K562 (cell line): ENCODE data around the gene ZNF680. TPM values are rescaled to one million over a fixed set of nuclear protein-coding genes. Genes with fewer than 3 reads are reported as not detected.

ENCODE experiments used
- ATAC-seq: fragments of 200-7000 bp; cut with Tn5 transposase; 3 replicates; pipeline ENCODE4 v1.9.1; 2020; ENCODE audit warnings: moderate library complexity
- BruUV-seq: library from RNA; stranded (reverse); fragments of 400-500 nt; replicated peaks from 2 replicates; lab custom pipeline; 2021; lab: Mats Ljungman, UMichigan
- CTCF ChIA-PET: fragments of 300-600 bp; formaldehyde crosslinking; extraction: SDS; loops from one replicate; lab custom pipeline; 2021; ENCODE audit warnings: low intra/inter-chr PET ratio; lab: Yijun Ruan, JAX
- POLR2A ChIA-PET: fragments of 300-600, 350-650 bp; sonication (Branson Sonifier 250); formaldehyde crosslinking; extraction: SDS; loops from one replicate; lab custom pipeline; 2021; ENCODE audit warnings: antibody characterized with exemption, inconsistent platforms; lab: Yijun Ruan, JAX
- DNase-seq, 4 experiments: peaks; one replicate each; pipeline versions ENCODE4 v3.0.0 to v3.0.0-alpha.2; 2011 to 2018; ENCODE audit warnings: low spot score in 3 of 4, mixed read lengths in 3 of 4; ENCODE audit errors: extremely low read depth in 1 of 4
- FAIRE-seq: peaks from 2 replicates; lab custom pipeline; 2011; peaks lifted over from hg19 to GRCh38; lab: Jason Lieb, UNC
- H2AFZ ChIP-seq: 2 replicates; pipeline ENCODE4 v1.6.0; 2011; ENCODE audit warnings: low read depth, low read length, control low read depth, inconsistent platforms
- H3K27ac ChIP-seq: fragments of 200-600 bp; 3 replicates; pipeline ENCODE4 v1.8.0; 2011; ENCODE audit warnings: low read depth, mild to moderate bottlenecking, control low read depth, inconsistent platforms, low read length, moderate library complexity, mixed read lengths; ENCODE audit errors: extremely low read depth
- H3K27me3 ChIP-seq, 2 experiments: fragments of 300-600 bp in 1 of 2; 2 replicates in 1 of 2; 3 replicates in 1 of 2; pipeline versions ENCODE4 v1.6.0 to v1.8.0; 2011; ENCODE audit warnings: inconsistent platforms in 2 of 2, low read length in 2 of 2, mild to moderate bottlenecking in 1 of 2, mixed read lengths in 1 of 2, moderate library complexity in 1 of 2; ENCODE audit not compliant: control insufficient read depth in 2 of 2, insufficient read depth in 2 of 2
- H3K36me3 ChIP-seq: fragments of 300-600 bp; 3 replicates; pipeline ENCODE4 v1.8.0; 2011; ENCODE audit warnings: mild to moderate bottlenecking, low read length, inconsistent platforms; ENCODE audit not compliant: control insufficient read depth, insufficient read depth
- H3K4me1 ChIP-seq, 2 experiments: fragments of 200-600 bp in 1 of 2; replicated peaks in 1 of 2; 2 replicates in 1 of 2; 3 replicates in 1 of 2; pipeline versions ENCODE4 v1.5.1 to v1.8.0; 2011; ENCODE audit warnings: inconsistent platforms in 2 of 2, low read length in 2 of 2, mild to moderate bottlenecking in 1 of 2, mixed read lengths in 1 of 2, moderate library complexity in 1 of 2; ENCODE audit not compliant: control insufficient read depth in 2 of 2, insufficient read depth in 2 of 2
- H3K4me2 ChIP-seq: 2 replicates; pipeline ENCODE4 v1.6.1; 2011; ENCODE audit warnings: low read length, control low read depth, inconsistent platforms, mixed read lengths; ENCODE audit not compliant: insufficient read depth
- H3K4me3 ChIP-seq: fragments of 200-600 bp; sonication (generic), shearing (Covaris generic); 2 replicates; pipeline ENCODE4 v1.5.1; 2016; ENCODE audit warnings: control low read depth, inconsistent platforms
- H3K79me2 ChIP-seq: fragments of 200-600 bp; 3 replicates; pipeline ENCODE4 v1.8.0; 2011; ENCODE audit warnings: low read length, inconsistent platforms; ENCODE audit not compliant: control insufficient read depth, insufficient read depth
- H3K9ac ChIP-seq, 2 experiments: 2 replicates each; pipeline versions ENCODE4 v1.6.0 to v1.6.1; 2011; ENCODE audit warnings: low read depth in 2 of 2, low read length in 2 of 2, control low read depth in 1 of 2, inconsistent platforms in 1 of 2, mild to moderate bottlenecking in 1 of 2, mixed read lengths in 1 of 2; ENCODE audit not compliant: insufficient read depth in 1 of 2
- H3K9me1 ChIP-seq: one replicate; pipeline ENCODE4 v1.6.0; 2011; ENCODE audit warnings: inconsistent platforms, mild to moderate bottlenecking, low read length, moderate library complexity; ENCODE audit not compliant: control insufficient read depth, insufficient read depth
- H3K9me3 ChIP-seq: replicated peaks from 2 replicates; pipeline ENCODE4 v1.5.1; 2011; ENCODE audit warnings: low read depth, low read length, inconsistent platforms; ENCODE audit not compliant: control insufficient read depth, insufficient read depth
- H4K20me1 ChIP-seq: replicated peaks from 2 replicates; pipeline ENCODE4 v1.6.1; 2011; ENCODE audit warnings: low read length, inconsistent platforms, mixed read lengths; ENCODE audit not compliant: control insufficient read depth, insufficient read depth
- NR1H2 ChIP-seq: sonication (generic); formaldehyde crosslinking; IDR thresholded peaks from 2 replicates; pipeline ENCODE4 v1.4.0; 2020; ENCODE audit warnings: mild to moderate bottlenecking, missing genetic modification reagents
- ZC3H11A ChIP-seq: IDR thresholded peaks from 2 replicates; pipeline ENCODE4 v1.6.1; 2012; ENCODE audit warnings: low read depth, low read length, improper control_type of control experiment
- ZNF384 ChIP-seq: IDR thresholded peaks from 2 replicates; pipeline ENCODE4 v1.6.1; 2012; ENCODE audit warnings: low read depth, low read length, improper control_type of control experiment
- ZNF766 ChIP-seq: fragments of 200-800 bp; sonication (Bioruptor generic); conservative IDR thresholded peaks from 2 replicates; pipeline ENCODE4 v1.6.1; 2016; ENCODE audit warnings: missing genetic modification characterization, missing compliant biosample characterization
- WGBS: fragments of 100-300 bp; shearing (Covaris generic); methylation state at CpG from one replicate; pipeline ENCODE4 v1.1.6; 2016; ENCODE audit warnings: low coverage, mixed read lengths; ENCODE audit not compliant: insufficient coverage; ENCODE audit errors: missing lambda C conversion rate; 5-methylcytosine and 5-hydroxymethylcytosine counted together
- in situ Hi-C: fragments of 300-500 bp; cut with MboI; formaldehyde crosslinking; loops from 4 replicates; pipeline ENCODE4 v1.15.0; 2018; ENCODE audit warnings: inconsistent platforms, mixed read lengths
- intact Hi-C: fragments of 100-400 bp; cut with micrococcal nuclease; formaldehyde crosslinking; loops from 2 replicates; pipeline ENCODE4 v1.14.2; 2022
- polyA plus RNA-seq, 8 experiments: library from polyadenylated mRNA; depleted of rRNA in 4 of 8; stranded (reverse) in 5 of 8; unstranded in 3 of 8; fragments of >200 nt; fragmentation: Nextera tagmentation in 2 of 8; fragmentation: Illumina TruSeq in 1 of 8; extraction: Ambion mirVana in 2 of 8; extraction: Trizol in 1 of 8; gene quantifications; 2 replicates each; pipeline versions ENCODE4 v1.2.1 to v1.2.3, GENCODE V29; 2011 to 2014; ENCODE audit warnings: inconsistent platforms in 1 of 8, missing spikeins in 1 of 8
- total RNA-seq, 7 experiments: library from RNA; depleted of rRNA in 6 of 7; stranded (reverse); fragments of >200 nt in 6 of 7; fragmentation: Illumina TruSeq in 2 of 7; extraction: Trizol in 2 of 7; gene quantifications; 2 replicates each; pipeline versions ENCODE4 v1.2.1 to v1.2.3, GENCODE V29; 2011 to 2021; ENCODE audit warnings: low replicate concordance in 1 of 7
- TF ChIP-seq, protein P1 (sequence below): fragments of 450-650 bp; IDR thresholded peaks from 2 replicates; pipeline ENCODE4 v1.6.1; 2016; ENCODE audit warnings: mild to moderate bottlenecking
- TF ChIP-seq, protein P2 (sequence below): fragments of 450-650 bp; IDR thresholded peaks from 2 replicates; pipeline ENCODE4 v1.7.0; 2016; ENCODE audit warnings: borderline replicate concordance
- TF ChIP-seq, protein P3 (sequence below): fragments of 250-450 bp; sonication (Bioruptor Pico); IDR thresholded peaks from 2 replicates; pipeline ENCODE4 v1.4.0; 2020
- TF ChIP-seq, protein P4 (sequence below): fragments of 150-350 bp; IDR thresholded peaks from 2 replicates; pipeline ENCODE4 v1.6.1; 2014; ENCODE audit warnings: low read depth, mild to moderate bottlenecking, low read length, borderline replicate concordance

ZNF680 gene
- total and polyA plus RNA-seq, 9 of the 15 experiments (the other 6 are each of a cell fraction or from before 2014, with no cell fraction given) = 7.0 to 25.0 (median 12.0) TPM

DNA sequence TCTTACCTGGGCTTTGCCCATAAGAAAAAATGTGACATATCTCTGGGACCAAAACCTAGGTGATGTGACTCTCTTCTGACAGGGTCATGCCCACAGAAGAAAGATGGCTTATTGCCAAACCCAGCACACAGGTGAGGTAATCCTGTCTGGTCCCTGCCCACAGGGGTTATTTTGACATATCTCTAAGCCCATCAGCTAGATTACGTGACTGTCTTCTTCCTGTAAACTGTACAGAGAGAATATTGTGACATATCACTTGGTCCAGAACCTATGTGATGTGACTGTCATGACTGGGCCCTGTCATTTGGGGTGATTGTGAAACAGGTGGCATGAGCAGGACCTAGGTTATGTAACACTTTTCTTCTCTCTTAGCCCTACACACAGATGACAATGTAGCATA lies 48.8 kb upstream of the ZNF680 start:
- WGBS = 0% methylated on average over 1 of the region's 1 CpG
- Histone ChIP-seq H2AFZ (no peak overlapping the region), H3K4me1 (no peaks in the 10 kb centered on the region), H4K20me1 (no peaks in the 10 kb centered on the region), H3K9me1 (no peaks in the 10 kb centered on the region), H3K27me3 (no peaks in the 10 kb centered on the region), H3K79me2 (no peaks in the 10 kb centered on the region), H3K9me3 (no peaks in the 10 kb centered on the region), H3K27ac (no peak overlapping the region), H3K9ac (no peak overlapping the region), H3K4me2 (no peak overlapping the region), H3K4me3 (no peak overlapping the region), H3K36me3 (no peaks in the 10 kb centered on the region)
- intact Hi-C loops = no loop called here
- no TSS peak for BruUV-seq
- ChIA-PET POLR2A (no interaction called here), CTCF (no interaction called here)
- FAIRE-seq (no peak), DNase-seq (no peak), ATAC-seq (no peak)
- in situ Hi-C loops = no loop called here
- TF ChIP-seq, protein P1, sequence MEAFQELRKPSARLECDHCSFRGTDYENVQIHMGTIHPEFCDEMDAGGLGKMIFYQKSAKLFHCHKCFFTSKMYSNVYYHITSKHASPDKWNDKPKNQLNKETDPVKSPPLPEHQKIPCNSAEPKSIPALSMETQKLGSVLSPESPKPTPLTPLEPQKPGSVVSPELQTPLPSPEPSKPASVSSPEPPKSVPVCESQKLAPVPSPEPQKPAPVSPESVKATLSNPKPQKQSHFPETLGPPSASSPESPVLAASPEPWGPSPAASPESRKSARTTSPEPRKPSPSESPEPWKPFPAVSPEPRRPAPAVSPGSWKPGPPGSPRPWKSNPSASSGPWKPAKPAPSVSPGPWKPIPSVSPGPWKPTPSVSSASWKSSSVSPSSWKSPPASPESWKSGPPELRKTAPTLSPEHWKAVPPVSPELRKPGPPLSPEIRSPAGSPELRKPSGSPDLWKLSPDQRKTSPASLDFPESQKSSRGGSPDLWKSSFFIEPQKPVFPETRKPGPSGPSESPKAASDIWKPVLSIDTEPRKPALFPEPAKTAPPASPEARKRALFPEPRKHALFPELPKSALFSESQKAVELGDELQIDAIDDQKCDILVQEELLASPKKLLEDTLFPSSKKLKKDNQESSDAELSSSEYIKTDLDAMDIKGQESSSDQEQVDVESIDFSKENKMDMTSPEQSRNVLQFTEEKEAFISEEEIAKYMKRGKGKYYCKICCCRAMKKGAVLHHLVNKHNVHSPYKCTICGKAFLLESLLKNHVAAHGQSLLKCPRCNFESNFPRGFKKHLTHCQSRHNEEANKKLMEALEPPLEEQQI = no peak
- no peak for TF ChIP-seq NR1H2 (CRISPR knock-in tag)
- TF ChIP-seq ZNF766 (CRISPR knock-in tag) = no peak
- TF ChIP-seq, protein P2, sequence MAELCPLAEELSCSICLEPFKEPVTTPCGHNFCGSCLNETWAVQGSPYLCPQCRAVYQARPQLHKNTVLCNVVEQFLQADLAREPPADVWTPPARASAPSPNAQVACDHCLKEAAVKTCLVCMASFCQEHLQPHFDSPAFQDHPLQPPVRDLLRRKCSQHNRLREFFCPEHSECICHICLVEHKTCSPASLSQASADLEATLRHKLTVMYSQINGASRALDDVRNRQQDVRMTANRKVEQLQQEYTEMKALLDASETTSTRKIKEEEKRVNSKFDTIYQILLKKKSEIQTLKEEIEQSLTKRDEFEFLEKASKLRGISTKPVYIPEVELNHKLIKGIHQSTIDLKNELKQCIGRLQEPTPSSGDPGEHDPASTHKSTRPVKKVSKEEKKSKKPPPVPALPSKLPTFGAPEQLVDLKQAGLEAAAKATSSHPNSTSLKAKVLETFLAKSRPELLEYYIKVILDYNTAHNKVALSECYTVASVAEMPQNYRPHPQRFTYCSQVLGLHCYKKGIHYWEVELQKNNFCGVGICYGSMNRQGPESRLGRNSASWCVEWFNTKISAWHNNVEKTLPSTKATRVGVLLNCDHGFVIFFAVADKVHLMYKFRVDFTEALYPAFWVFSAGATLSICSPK = no peak
- TF ChIP-seq, protein P3, sequence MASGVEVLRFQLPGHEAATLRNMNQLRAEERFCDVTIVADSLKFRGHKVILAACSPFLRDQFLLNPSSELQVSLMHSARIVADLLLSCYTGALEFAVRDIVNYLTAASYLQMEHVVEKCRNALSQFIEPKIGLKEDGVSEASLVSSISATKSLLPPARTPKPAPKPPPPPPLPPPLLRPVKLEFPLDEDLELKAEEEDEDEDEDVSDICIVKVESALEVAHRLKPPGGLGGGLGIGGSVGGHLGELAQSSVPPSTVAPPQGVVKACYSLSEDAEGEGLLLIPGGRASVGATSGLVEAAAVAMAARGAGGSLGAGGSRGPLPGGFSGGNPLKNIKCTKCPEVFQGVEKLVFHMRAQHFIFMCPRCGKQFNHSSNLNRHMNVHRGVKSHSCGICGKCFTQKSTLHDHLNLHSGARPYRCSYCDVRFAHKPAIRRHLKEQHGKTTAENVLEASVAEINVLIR (CRISPR knock-in tag) = no peak
- TF ChIP-seq, protein P4, sequence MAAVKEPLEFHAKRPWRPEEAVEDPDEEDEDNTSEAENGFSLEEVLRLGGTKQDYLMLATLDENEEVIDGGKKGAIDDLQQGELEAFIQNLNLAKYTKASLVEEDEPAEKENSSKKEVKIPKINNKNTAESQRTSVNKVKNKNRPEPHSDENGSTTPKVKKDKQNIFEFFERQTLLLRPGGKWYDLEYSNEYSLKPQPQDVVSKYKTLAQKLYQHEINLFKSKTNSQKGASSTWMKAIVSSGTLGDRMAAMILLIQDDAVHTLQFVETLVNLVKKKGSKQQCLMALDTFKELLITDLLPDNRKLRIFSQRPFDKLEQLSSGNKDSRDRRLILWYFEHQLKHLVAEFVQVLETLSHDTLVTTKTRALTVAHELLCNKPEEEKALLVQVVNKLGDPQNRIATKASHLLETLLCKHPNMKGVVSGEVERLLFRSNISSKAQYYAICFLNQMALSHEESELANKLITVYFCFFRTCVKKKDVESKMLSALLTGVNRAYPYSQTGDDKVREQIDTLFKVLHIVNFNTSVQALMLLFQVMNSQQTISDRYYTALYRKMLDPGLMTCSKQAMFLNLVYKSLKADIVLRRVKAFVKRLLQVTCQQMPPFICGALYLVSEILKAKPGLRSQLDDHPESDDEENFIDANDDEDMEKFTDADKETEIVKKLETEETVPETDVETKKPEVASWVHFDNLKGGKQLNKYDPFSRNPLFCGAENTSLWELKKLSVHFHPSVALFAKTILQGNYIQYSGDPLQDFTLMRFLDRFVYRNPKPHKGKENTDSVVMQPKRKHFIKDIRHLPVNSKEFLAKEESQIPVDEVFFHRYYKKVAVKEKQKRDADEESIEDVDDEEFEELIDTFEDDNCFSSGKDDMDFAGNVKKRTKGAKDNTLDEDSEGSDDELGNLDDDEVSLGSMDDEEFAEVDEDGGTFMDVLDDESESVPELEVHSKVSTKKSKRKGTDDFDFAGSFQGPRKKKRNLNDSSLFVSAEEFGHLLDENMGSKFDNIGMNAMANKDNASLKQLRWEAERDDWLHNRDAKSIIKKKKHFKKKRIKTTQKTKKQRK = no peak
- TF ChIP-seq ZC3H11A = no peak
- no peak for TF ChIP-seq ZNF384
